NOMO-1 treated with DMSO at 0.1 percent for 48 hours (cell line): ENCODE data around the gene SH3BP5.

Experiments
- DNase-seq: peaks from one replicate; lab custom pipeline; 2025; ENCODE audit not compliant: unreplicated experiment; lab: John Stamatoyannopoulos, UW

Gene SH3BP5

GRCh38 chr3:15207836-15208504 lies 124.4 kb downstream of the SH3BP5 start:
- DNase-seq = no peak

GRCh38 chr3:15206662-15207576 lies 125.5 kb downstream of the SH3BP5 start:
- DNase-seq = no peak

- DNase-seq = no peak
Observed at GRCh38 chr3:15205934-15206661, 126.3 kb downstream of the SH3BP5 start, which contains the start of gene CAPN7. Gene CAPN7, plus strand, starts transcription at chr3:15206246. Its CDS starts 250 bp downstream, at chr3:15206496.

- DNase-seq = no peak
Observed at GRCh38 chr3:15205482-15205933, 126.9 kb downstream of the SH3BP5 start.
